Measurements from ENCODE around the gene NCKAP5.

- no peak for TF ChIP-seq CTCF (IDR thresholded peaks at IDR 0.05)
- TF ChIP-seq POLR2A (IDR thresholded peaks at IDR 0.05): no peak
- TF ChIP-seq POLR2AphosphoS5 (IDR thresholded peaks at IDR 0.05): no peak
These were observed 38.4 kb upstream of the NCKAP5 start for GRCh38 chr2:133606616-133607015.

Measured in prostate gland (tissue), 2 donors.